RKO (cell line): Measurements from ENCODE around the gene JPT1.
"Not testable (repeated sequence)": the region's sequence is repeated elsewhere in the genome, so short reads cannot be mapped to it uniquely, and the experiment has no call there.

ENCODE experiments used
- DNase-seq: peaks from one replicate; pipeline ENCODE4 v3.0.0-alpha.2; 2016; ENCODE audit warnings: low spot score

Gene JPT1

GRCh38 chr17:75130059-75130631 lies 24.2 kb downstream of the JPT1 start:
- no peak for DNase-seq

DNA sequence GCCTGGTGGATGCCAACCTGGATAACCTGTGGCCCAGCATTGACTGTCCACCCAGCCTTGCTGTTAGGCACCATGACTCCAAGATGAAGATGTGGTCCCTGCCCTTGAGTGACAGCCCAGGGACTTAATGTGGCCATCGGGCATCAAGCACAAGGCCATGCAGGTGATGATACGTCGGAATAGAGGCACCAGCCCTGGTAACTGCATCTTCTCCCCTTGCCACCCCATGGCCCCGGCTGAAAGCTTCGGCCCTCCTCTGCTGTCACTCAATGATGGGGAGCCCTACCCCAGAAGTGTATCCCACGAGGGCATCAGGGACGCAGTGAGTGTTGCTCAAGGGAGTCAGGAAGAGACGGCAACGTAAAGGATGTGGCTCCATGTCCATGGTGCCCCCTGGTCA lies 24.7 kb downstream of the JPT1 start:
- no peak for DNase-seq

DNA sequence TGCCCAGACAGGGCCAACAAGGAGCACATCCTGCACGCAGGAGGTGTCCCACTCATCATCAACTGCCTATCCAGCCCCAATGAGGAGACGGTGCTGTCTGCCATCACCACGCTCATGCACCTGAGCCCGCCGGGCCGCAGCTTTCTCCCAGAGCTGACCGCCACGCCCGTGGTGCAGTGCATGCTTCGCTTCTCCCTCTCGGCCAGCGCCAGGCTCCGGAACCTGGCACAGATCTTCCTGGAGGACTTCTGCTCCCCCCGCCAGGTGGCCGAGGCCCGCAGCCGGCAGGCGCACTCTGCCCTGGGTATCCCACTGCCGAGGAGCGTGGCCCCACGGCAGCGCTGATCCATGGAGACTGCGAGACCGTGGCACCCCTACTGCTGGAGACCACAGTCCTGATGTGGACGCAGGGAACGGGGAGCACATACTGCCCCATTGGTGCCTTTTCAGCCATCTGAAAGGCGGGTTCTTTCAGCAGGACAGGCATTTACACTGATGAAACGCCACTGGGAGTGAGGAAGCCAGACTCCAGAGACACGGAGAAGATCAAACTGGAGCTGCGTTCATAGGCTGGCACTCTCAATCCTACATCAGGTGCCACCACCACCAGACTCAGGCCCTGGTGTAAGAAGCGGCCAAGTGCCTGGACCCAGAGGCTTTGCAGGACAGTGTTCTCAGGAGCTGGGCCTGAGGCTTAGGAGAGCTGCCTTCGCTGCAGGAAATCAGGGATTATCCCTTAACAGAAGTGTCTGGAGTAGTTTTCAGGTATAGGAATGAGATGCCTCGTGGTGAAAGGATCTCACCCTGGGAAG lies 25.4 kb downstream of the JPT1 start:
- no peak for DNase-seq

DNA sequence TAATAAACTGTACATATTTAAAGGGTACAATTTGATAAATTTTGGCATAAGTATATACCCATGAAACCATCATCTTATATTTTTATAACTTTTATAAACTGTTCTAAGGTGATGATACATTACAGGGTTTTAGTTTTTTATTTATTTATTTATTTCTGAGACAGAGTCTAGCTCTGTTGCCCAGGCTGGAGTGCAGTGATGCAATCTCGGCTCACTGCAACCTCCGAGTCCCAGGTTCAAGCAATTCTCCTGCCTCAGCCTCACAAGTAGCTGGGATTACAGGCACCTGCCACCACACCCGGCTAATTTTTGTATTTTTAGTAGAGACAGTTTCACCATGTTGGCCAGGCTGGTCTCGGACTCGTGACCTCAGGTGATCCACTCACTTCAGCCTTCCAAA lies 26.4 kb downstream of the JPT1 start:
- not testable (repeated sequence) for DNase-seq

GRCh38 chr17:75126954-75127353 lies 27.4 kb downstream of the JPT1 start:
- DNase-seq = no peak

GRCh38 chr17:75125984-75126383 lies 28.3 kb downstream of the JPT1 start:
- DNase-seq = no peak

- no peak for DNase-seq
Measured at GRCh38 chr17:75124819-75125162, 29.5 kb downstream of the JPT1 start.

DNA sequence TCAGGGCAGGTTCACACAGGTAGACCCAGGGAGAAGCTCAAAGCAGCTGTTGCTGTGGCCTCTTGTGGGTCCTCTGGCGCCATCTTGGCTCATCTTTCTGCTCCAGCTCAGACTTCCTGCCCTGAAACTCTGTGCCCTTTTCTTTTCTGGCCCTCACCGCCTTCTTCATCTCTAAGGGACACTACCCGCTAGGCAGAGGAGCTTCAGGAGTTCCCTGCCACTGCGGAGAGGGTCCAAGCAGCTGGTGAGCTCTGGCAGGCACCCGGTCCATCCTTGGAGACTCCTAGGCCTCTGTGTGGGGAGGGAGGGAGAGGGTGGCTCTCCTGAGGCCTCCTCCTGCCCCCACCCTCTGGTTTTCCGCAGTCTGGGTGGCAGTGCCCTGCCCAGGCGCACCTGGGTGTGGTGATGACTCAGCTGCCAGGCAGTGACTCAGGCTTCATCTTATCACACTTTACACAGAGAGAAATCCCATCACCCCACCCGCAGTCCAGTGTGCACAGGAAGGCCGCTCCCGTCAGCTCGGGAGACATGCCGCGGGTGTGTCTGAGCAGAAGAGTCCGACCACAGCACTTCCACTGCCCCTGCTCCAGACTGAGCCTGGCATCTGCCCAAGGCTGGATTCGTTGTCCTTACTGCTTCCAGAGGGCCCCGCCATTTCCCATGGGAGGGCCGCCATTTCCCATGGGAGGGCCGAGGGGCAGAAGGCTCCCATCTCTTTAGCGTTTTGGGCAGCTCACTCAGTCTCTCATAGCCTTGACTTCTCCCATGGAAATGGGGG lies 30.1 kb downstream of the JPT1 start:
- peak; percentile 36 for DNase-seq

GRCh38 chr17:75118307-75118706 lies 36.0 kb downstream of the JPT1 start:
- DNase-seq = no peak

DNA sequence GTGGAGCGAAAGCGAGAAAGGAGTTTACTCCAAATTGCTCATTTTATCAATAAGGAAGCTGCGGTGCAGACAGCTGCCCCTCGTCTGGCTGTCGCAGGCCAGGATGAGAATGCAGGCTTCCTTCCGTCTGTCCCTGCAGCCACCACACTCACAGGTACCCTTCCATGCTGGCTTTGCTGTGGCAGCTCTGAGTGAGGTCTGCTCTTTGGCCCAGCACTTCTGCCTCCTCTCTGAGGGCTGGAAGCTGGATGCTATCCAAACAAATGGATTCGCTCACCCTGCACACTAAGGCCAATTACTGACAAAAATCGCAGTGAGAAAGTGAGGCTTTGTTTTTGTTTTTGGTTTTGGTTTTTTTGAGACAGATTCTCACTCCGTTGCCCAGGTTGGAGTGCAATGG lies 37.6 kb downstream of the JPT1 start:
- DNase-seq = no peak

- DNase-seq = no peak
Measured at GRCh38 chr17:75115555-75115954, 38.8 kb downstream of the JPT1 start.

DNA sequence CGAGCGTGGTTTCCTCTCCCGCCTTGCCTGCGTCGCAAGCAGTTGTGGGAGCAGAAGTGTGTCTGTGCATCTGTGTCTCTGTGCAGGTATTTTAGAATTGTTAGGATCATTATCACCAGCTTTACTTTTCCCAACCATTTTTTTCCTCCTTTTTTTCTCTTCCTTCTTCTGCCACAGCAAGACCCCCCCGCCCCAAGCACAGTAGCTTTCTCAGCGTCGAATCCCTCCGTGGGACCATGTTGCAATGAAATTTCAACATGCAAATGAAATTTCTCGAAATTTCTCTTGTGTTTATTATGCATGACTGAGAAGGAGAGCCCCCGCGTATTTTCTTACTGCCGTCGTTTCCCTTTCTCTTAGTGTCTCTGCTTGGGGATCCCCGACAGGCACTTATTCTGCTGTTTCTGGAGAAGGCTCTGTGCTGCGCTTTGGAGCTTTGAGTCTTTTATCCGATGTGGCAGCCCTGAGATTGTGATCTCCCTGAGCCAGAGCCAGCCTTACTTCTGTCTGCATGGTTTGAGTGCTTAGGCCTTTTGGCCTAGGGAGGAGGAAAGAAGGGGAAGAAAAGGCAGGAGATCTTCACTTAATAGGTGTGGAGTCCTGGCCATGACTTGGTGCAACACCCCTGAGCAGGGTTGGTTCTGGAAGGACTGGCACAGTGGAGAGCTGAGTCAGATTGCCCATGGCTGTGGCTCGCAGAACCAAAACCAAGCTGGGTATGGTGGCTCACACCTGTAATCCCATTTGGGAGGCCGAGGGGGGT lies 39.6 kb downstream of the JPT1 start:
- no peak for DNase-seq

DNA sequence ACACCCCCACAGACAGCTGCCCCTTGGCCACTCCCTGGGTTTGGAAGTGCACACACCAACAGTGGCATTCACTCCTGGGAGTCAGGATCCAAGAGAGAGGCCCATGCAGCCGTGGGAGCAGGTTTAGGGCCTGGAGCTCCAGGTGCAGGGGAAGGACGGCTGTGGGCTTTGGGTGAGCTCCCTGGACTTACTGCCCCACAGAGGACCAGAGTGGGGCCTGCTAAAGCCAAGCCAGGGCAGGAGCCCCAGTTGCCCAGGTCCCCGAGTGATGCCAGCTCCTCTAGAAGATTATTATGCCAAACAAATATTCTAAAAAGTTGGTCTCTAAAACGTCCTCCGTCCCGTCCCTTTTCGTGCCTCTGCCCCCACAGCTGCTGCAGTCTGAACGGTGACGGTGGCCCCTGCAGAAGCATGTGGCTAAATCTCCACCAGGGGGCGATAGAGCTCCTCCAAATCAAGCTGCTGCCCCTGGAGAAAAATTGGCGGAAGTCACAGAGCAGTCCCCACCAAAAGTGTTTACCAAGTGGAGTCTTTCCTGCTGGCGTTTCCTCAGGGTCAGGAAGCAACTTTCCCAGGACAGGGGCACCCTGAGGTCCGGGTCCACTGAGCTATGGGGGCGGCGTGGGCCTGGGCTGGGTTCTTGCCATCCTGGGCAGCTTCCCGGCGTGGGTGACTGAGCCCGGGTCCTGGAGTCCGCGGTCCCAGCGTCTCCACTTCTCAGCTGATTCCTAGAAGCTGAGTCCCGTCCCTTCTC lies 40.3 kb downstream of the JPT1 start:
- DNase-seq = peak; percentile 93

- peak; percentile 32 for DNase-seq
Measured at GRCh38 chr17:75111777-75112335, 42.5 kb downstream of the JPT1 start.

DNA sequence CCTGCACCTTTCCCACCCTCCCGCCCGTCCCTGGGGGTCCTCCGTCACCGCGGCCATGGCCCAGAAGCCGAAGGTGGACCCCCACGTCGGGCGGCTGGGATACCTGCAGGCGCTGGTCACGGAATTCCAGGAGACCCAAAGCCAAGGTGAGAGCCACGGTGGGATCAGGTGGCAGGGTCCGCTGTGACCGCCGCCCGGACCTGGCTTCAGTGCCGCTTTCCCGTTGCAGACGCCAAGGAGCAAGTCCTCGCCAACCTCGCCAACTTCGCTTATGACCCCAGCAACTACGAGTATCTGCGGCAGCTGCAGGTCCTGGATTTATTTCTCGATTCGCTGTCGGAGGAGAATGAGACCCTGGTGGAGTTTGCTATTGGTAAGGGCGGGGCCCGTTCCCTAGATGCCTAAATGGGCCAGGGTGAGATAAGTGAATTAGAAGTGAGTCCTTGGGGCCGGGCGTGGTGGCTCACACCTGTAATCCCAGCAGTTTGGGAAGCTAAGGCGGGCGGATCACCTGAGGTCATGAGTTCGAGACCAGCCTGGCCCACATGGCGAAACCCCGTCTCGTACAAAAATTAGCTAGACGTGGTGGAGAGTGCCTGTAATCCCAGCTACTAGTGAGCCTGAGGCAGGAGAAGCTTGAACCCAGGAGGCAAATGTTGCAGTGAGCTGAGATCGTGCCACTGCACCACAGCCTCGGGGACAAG lies 43.9 kb downstream of the JPT1 start:
- DNase-seq = no peak

GRCh38 chr17:75109407-75110233 lies 44.7 kb downstream of the JPT1 start, which contains the start of gene ARMC7:
TSS of gene ARMC7 (plus strand) at chr17:75109969. CDS start at chr17:75110289, 320 bp downstream.
- peak; percentile 90 for DNase-seq

- no peak for DNase-seq
Measured at GRCh38 chr17:75109046-75109406, 45.3 kb downstream of the JPT1 start.

DNA sequence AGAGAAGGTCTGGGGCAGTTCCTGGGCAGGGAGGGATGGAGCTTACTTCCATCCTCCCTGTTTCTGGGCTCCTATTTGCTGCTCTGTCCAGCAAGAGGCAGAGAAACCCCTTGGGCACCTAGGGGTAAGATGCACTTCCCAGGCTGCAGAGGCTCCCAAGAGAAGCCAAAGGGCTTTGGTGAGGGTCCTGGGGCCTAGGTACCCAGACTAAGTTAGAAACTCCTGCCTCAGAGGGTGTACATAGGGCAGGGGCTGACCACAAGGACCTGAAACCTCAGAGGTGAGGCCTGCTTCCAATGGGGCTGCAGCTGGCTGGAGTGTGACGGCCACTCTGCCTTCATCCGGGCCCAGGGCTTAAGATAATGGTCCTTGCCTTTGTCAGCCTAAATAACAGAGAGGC lies 46.1 kb downstream of the JPT1 start:
- DNase-seq = no peak
